A549 (cell line): ENCODE data around the gene TRMT5. TPM values are rescaled to one million over a fixed set of nuclear protein-coding genes. Genes with fewer than 3 reads are reported as not detected.

Experiments used
- ATAC-seq, 2 experiments: fragments of 200-7000 bp in 1 of 2; fragments of >200 bp in 1 of 2; cut with Nextera tagmentation in 1 of 2; cut with Tn5 transposase in 1 of 2; 3 replicates each; pipeline versions ENCODE4 v1.8.0 to v1.9.1; 2018 to 2020; ENCODE audit warnings: mild to moderate bottlenecking in 1 of 2, moderate library complexity in 1 of 2
- CTCF ChIA-PET: fragments of 300-600 bp; sonication (Branson Sonifier 250); formaldehyde crosslinking; extraction: SDS; loops from one replicate; lab custom pipeline; 2021; ENCODE audit warnings: antibody characterized with exemption, inconsistent platforms; lab: Yijun Ruan, JAX
- POLR2A ChIA-PET: fragments of 350-600 bp; formaldehyde crosslinking; extraction: SDS; loops from one replicate; lab custom pipeline; 2021; ENCODE audit warnings: antibody characterized with exemption, inconsistent platforms; lab: Yijun Ruan, JAX
- DNase-seq, 2 experiments: peaks; one replicate each; pipeline versions ENCODE4 v3.0.0 to v3.0.0-alpha.2; 2011 to 2016; ENCODE audit warnings: low read depth in 1 of 2, low spot score in 1 of 2
- FAIRE-seq: peaks from 2 replicates; lab custom pipeline; 2011; peaks lifted over from hg19 to GRCh38; lab: Jason Lieb, UNC
- H3K27ac ChIP-seq, 2 experiments: fragments of >200 bp; sonication (Bioruptor Twin); formaldehyde crosslinking; 3 replicates each; pipeline ENCODE4 v1.5.1; 2016 to 2017
- H3K4me1 ChIP-seq: fragments of >200 bp; sonication (Bioruptor Twin); formaldehyde crosslinking; 3 replicates; pipeline ENCODE4 v1.6.1; 2016
- H3K4me2 ChIP-seq: fragments of >200 bp; sonication (Bioruptor Twin); formaldehyde crosslinking; 3 replicates; pipeline ENCODE4 v1.6.1; 2016
- H3K4me3 ChIP-seq: fragments of >200 bp; sonication (Bioruptor Twin); formaldehyde crosslinking; 3 replicates; pipeline ENCODE4 v1.5.1; 2016
- H3K9me3 ChIP-seq: fragments of >200 bp; sonication (Bioruptor Twin); formaldehyde crosslinking; 3 replicates; pipeline ENCODE4 v1.6.1; 2016
- ATOH8 ChIP-seq: fragments of 250-450 bp; sonication (Bioruptor Pico); IDR thresholded peaks from 2 replicates; pipeline ENCODE4 v1.5.0; 2020; ENCODE audit warnings: low read depth, mild to moderate bottlenecking, moderate library complexity
- CBX2 ChIP-seq: fragments of 200-600 bp; sonication (generic); IDR thresholded peaks from 2 replicates; pipeline ENCODE4 v1.6.1; 2016; ENCODE audit warnings: low read depth, mild to moderate bottlenecking, borderline replicate concordance
- CEBPB ChIP-seq, 2 experiments: fragments of >200 bp in 1 of 2; sonication (Bioruptor Twin) in 1 of 2; formaldehyde crosslinking in 1 of 2; IDR thresholded peaks; 2 replicates each; pipeline ENCODE4 v1.6.1; 2012 to 2016
- CHD2 ChIP-seq: fragments of 150-350 bp; IDR thresholded peaks from 2 replicates; pipeline ENCODE4 v1.6.1; 2014; ENCODE audit warnings: low read length; ENCODE audit not compliant: partially characterized antibody
- CHD4 ChIP-seq: fragments of 200-600 bp; sonication (generic); IDR thresholded peaks from 2 replicates; pipeline ENCODE4 v1.6.1; 2016; ENCODE audit warnings: antibody characterized with exemption, mild to moderate bottlenecking, borderline replicate concordance
- CTCF ChIP-seq: fragments of >200 bp; sonication (Bioruptor Twin); formaldehyde crosslinking; IDR thresholded peaks from 3 replicates; pipeline ENCODE4 v1.5.1; 2016
- E2F6 ChIP-seq: IDR thresholded peaks from 2 replicates; pipeline ENCODE4 v1.6.1; 2012; ENCODE audit warnings: low read depth, borderline replicate concordance
- EHMT2 ChIP-seq: fragments of 200-600 bp; sonication (generic); IDR thresholded peaks from 2 replicates; pipeline ENCODE4 v1.6.1; 2016; ENCODE audit warnings: antibody characterized with exemption, low read depth, mild to moderate bottlenecking, moderate library complexity
- ELK1 ChIP-seq: fragments of 150-350 bp; IDR thresholded peaks from 2 replicates; pipeline ENCODE4 v1.6.1; 2014; ENCODE audit warnings: low read depth, mild to moderate bottlenecking, low read length
- FOXS1 ChIP-seq: fragments of 250-450 bp; sonication (Bioruptor Pico); IDR thresholded peaks from 2 replicates; pipeline ENCODE4 v1.5.0; 2020; ENCODE audit warnings: mild to moderate bottlenecking, moderate library complexity
- GATA3 ChIP-seq: IDR thresholded peaks from 2 replicates; pipeline ENCODE4 v1.6.1; 2012; ENCODE audit warnings: borderline replicate concordance
- HEYL ChIP-seq: fragments of 250-450 bp; sonication (Bioruptor Pico); IDR thresholded peaks from 2 replicates; pipeline ENCODE4 v1.8.0; 2021; ENCODE audit warnings: mild to moderate bottlenecking, moderate library complexity
- HMGXB4 ChIP-seq: fragments of 250-450 bp; sonication (Bioruptor Pico); IDR thresholded peaks from 2 replicates; pipeline ENCODE4 v1.5.0; 2021; ENCODE audit warnings: mild to moderate bottlenecking, moderate library complexity, borderline replicate concordance
- HOXB13 ChIP-seq: fragments of 250-450 bp; sonication (Bioruptor Pico); IDR thresholded peaks from 2 replicates; pipeline ENCODE4 v1.5.0; 2020; ENCODE audit warnings: low read depth, mild to moderate bottlenecking, moderate library complexity
- HOXB5 ChIP-seq: fragments of 250-450 bp; sonication (Bioruptor Pico); IDR thresholded peaks from 2 replicates; pipeline ENCODE4 v1.5.0; 2020; ENCODE audit warnings: mild to moderate bottlenecking, moderate library complexity
- JUNB ChIP-seq: fragments of >200 bp; sonication (Bioruptor Twin); formaldehyde crosslinking; IDR thresholded peaks from 2 replicates; pipeline ENCODE4 v1.6.1; 2016
- KDM1A ChIP-seq: fragments of 200-600 bp; sonication (generic); IDR thresholded peaks from 2 replicates; pipeline ENCODE4 v1.6.1; 2016; ENCODE audit warnings: low read depth, mild to moderate bottlenecking
- MAZ ChIP-seq: fragments of 150-350 bp; IDR thresholded peaks from 2 replicates; pipeline ENCODE4 v1.6.1; 2014; ENCODE audit warnings: antibody characterized with exemption, low read depth, low read length, borderline replicate concordance
- POLR2A ChIP-seq: IDR thresholded peaks from 2 replicates; pipeline ENCODE4 v1.6.1; 2012; ENCODE audit warnings: mild to moderate bottlenecking, low read length
- RAD21 ChIP-seq, 2 experiments: fragments of >200 bp in 1 of 2; sonication (Bioruptor Twin) in 1 of 2; formaldehyde crosslinking in 1 of 2; IDR thresholded peaks in 1 of 2; conservative IDR thresholded peaks in 1 of 2; 2 replicates in 1 of 2; 3 replicates in 1 of 2; pipeline ENCODE4 v1.6.1; 2012 to 2018; ENCODE audit warnings: inconsistent platforms in 1 of 2
- RCOR1 ChIP-seq: fragments of 150-350 bp; IDR thresholded peaks from 2 replicates; pipeline ENCODE4 v1.6.1; 2014; ENCODE audit warnings: antibody characterized with exemption, low read length, low read depth
- RNF2 ChIP-seq: fragments of 200-600 bp; sonication (generic); IDR thresholded peaks from 2 replicates; pipeline ENCODE4 v1.6.1; 2016; ENCODE audit warnings: low read depth, mild to moderate bottlenecking, antibody characterized with exemption, moderate library complexity, borderline replicate concordance
- SREBF2 ChIP-seq: fragments of 450-650 bp; IDR thresholded peaks from 2 replicates; pipeline ENCODE4 v1.6.1; 2014; ENCODE audit warnings: mild to moderate bottlenecking, moderate library complexity
- TFCP2L1 ChIP-seq: fragments of 250-450 bp; sonication (Bioruptor Pico); IDR thresholded peaks from 2 replicates; pipeline ENCODE4 v1.5.0; 2021; ENCODE audit warnings: mild to moderate bottlenecking
- TP53 ChIP-seq: fragments of 250-450 bp; sonication (Bioruptor Pico); IDR thresholded peaks from 2 replicates; pipeline ENCODE4 v1.5.0; 2021; ENCODE audit warnings: mild to moderate bottlenecking, moderate library complexity
- ZNF302 ChIP-seq: fragments of 250-450 bp; sonication (Bioruptor Pico); IDR thresholded peaks from 2 replicates; pipeline ENCODE4 v1.9.0; 2021; ENCODE audit warnings: inconsistent platforms, mild to moderate bottlenecking, moderate library complexity
- ZSCAN20 ChIP-seq: fragments of 250-450 bp; sonication (Bioruptor Pico); IDR thresholded peaks from 2 replicates; pipeline ENCODE4 v1.8.0; 2022; ENCODE audit warnings: mild to moderate bottlenecking, moderate library complexity
- WGBS: methylation state at CpG from one replicate; pipeline ENCODE4 v1.1.6; 2017; ENCODE audit errors: missing lambda C conversion rate; 5-methylcytosine and 5-hydroxymethylcytosine counted together
- polyA plus RNA-seq, 4 experiments: library from polyadenylated mRNA; depleted of rRNA in 3 of 4; stranded (reverse); fragments of >200 nt; fragmentation: RNase III in 1 of 4; extraction: RNeasy Plus Mini Kit Qiagen cat#74134 plus additional on column Dnase treatment in 1 of 4; gene quantifications; 2 replicates in 3 of 4; 3 replicates in 1 of 4; pipeline ENCODE4 v1.2.3, GENCODE V29; 2011 to 2017

TRMT5 gene
- polyA plus RNA-seq, 2 of the 4 experiments (the other 2 are of a cell fraction), result 18.2 to 18.8 TPM

GRCh38 chr14:61026526-61026925, 45.6 kb upstream of the TRMT5 start:
- ATAC-seq (no peak), FAIRE-seq (no peak), DNase-seq (no peak)
- CTCF ChIA-PET, result interaction anchor here (0.6 to 3.5 kb wide), 6 partner anchors 8 to 418 kb away, joined by 3 to 12 read pairs (median 4); partner anchors contain the start of genes SLC38A6 and TRMT5
- TF ChIP-seq ZSCAN20 (no peak), ELK1 (no peak), RCOR1 (no peak), HOXB13 (CRISPR knock-in tag) (no peak), MAZ (no peak), ZNF302 (CRISPR knock-in tag) (no peak), ATOH8 (CRISPR knock-in tag) (no peak), CHD4 (no peak), TFCP2L1 (no peak), TP53 (CRISPR knock-in tag) (no peak), HEYL (CRISPR knock-in tag) (no peak), CTCF (no peak), RAD21 (conservative IDR thresholded peaks at IDR 0.05 in 1 of 2, IDR thresholded peaks at IDR 0.05 in 1 of 2) (no peak), GATA3 (no peak), EHMT2 (no peak), FOXS1 (CRISPR knock-in tag) (no peak), KDM1A (no peak), CEBPB (IDR thresholded peaks at IDR 0.05) (no peak), HOXB5 (CRISPR knock-in tag) (no peak)
- Histone ChIP-seq H3K4me1 (peaks cover 20% of the 10 kb centered on the region), H3K9me3 (no peaks in the 10 kb centered on the region), H3K4me3 (no peak overlapping the region), H3K4me2 (peak overlapping the region; percentile 61; the same call in 1 of the 3 replicates), H3K27ac (no peak overlapping the region)
- POLR2A ChIA-PET, result interaction anchor here (0.6 kb wide), 1 partner anchor 233 kb away, joined by 11 read pairs; no protein-coding TSS in a partner anchor
- WGBS, result 88% methylated on average over 2 of the region's 2 CpGs

GRCh38 chr14:61025251-61026223, 44.7 kb upstream of the TRMT5 start:
- peak; percentile 81 for FAIRE-seq
- Histone ChIP-seq H3K4me1 (peaks cover 20% of the 10 kb centered on the region), H3K27ac (peak overlapping the region; percentile 18 to 48; a peak in 3 of 6 replicates), H3K9me3 (no peaks in the 10 kb centered on the region), H3K4me3 (no peak overlapping the region), H3K4me2 (peak overlapping the region; percentile 61)
- WGBS, result 28% methylated on average over 7 of the region's 7 CpGs
- ATAC-seq, result peak; percentile 81 to 91
- DNase-seq, result peak; percentile 31 to 76
- POLR2A ChIA-PET, result interaction anchor here (0.6 kb wide), 1 partner anchor 751 kb away, joined by 3 read pairs; no protein-coding TSS in a partner anchor
- CTCF ChIA-PET, result interaction anchor here (0.5 to 3.5 kb wide), 17 partner anchors 9 to 417 kb away, joined by 3 to 12 read pairs (median 3); partner anchors contain the start of genes SLC38A6 and TRMT5
- no peak for TF ChIP-seq HMGXB4
- TF ChIP-seq SREBF2, result no peak
- TF ChIP-seq TFCP2L1, result no peak
- no peak for TF ChIP-seq CHD2
- no peak for TF ChIP-seq RNF2
- no peak for TF ChIP-seq CBX2
- TF ChIP-seq HOXB5 (CRISPR knock-in tag), result no peak
- TF ChIP-seq JUNB, result no peak
- TF ChIP-seq RAD21 (conservative IDR thresholded peaks at IDR 0.05 in 1 of 2, IDR thresholded peaks at IDR 0.05 in 1 of 2), result peak; percentile 85 to 87
- TF ChIP-seq ELK1, result no peak
- TF ChIP-seq HOXB13 (CRISPR knock-in tag), result no peak
- no peak for TF ChIP-seq CHD4
- no peak for TF ChIP-seq POLR2A
- TF ChIP-seq E2F6, result no peak
